ENCODE results near the gene TERT.

DNA sequence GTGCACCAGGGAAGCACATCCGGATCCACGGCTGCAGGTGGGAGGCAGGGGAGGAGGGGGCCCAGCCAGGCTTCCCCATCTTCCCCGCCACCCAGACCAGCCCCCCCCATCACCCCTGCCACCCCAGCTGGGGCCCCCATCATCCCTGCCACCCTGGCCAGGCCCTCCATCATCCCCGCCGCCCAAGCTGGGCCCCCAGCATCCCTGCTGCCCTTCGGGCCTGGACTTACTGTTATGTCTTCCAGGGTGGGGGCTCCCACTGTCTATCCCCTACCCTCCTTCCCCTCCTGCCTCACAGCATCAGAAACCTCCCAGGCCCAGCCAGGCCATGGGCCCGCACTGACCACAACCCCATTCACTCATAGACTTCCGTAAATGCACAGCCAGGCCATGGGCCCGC lies 42.2 kb downstream of the TERT start:
- TF ChIP-seq POLR2A (IDR thresholded peaks at IDR 0.05; ENCODE audit: low read depth, low read length), result no peak
- TF ChIP-seq TAF1 (IDR thresholded peaks at IDR 0.05; ENCODE audit: borderline replicate concordance, low read depth, low read length), result no peak
